CD4-positive, alpha-beta T cell treated with Interleukin-1 beta for 1 hour (primary cell): ENCODE data around the gene ASCL3.
"Not testable (repeated sequence)": the region's sequence is repeated elsewhere in the genome, so short reads cannot be mapped to it uniquely, and the experiment has no call there.

ENCODE experiments used
- DNase-seq, 2 donors: peaks; one replicate each; pipeline ENCODE4 v3.0.0-alpha.2; 2020 to 2022

The ASCL3 gene

GRCh38 chr11:8908099-8908498, 34.7 kb downstream of the ASCL3 start:
- no peak for DNase-seq

- no peak for DNase-seq
Measured at GRCh38 chr11:8907116-8907515, 35.7 kb downstream of the ASCL3 start.

GRCh38 chr11:8905528-8906165, 37.2 kb downstream of the ASCL3 start:
- DNase-seq, result no peak

GRCh38 chr11:8899119-8899753, 43.6 kb downstream of the ASCL3 start:
- no peak for DNase-seq

GRCh38 chr11:8891185-8891584, 51.6 kb downstream of the ASCL3 start:
- not testable (repeated sequence) for DNase-seq
